NB4 (cell line): ENCODE data around the gene OAT.

Source experiments
- DNase-seq: peaks from one replicate; pipeline ENCODE4 v3.0.0; 2010; ENCODE audit warnings: low read depth
- H3K4me3 ChIP-seq: one replicate; pipeline ENCODE4 v1.5.1; 2011; ENCODE audit warnings: mild to moderate bottlenecking, low read depth, low read length, moderate library complexity
- CTCF ChIP-seq: IDR thresholded peaks from one replicate; pipeline ENCODE4 v1.5.1; 2012; ENCODE audit warnings: low read depth, low read length
- MAX ChIP-seq: IDR thresholded peaks from 2 replicates; pipeline ENCODE4 v1.6.1; 2011; ENCODE audit warnings: low read depth, low read length
- MYC ChIP-seq: IDR thresholded peaks from 2 replicates; pipeline ENCODE4 v1.6.1; 2011; ENCODE audit warnings: low read depth, low read length
- POLR2A ChIP-seq: IDR thresholded peaks from 2 replicates; pipeline ENCODE4 v1.6.1; 2011; ENCODE audit warnings: mild to moderate bottlenecking; ENCODE audit not compliant: insufficient read length; ENCODE audit errors: extremely low read depth

OAT gene

GRCh38 chr10:124367936-124368335 lies 50.8 kb downstream of the OAT start:
- no peak for DNase-seq
- H3K4me3 ChIP-seq = no peak overlapping the region
- TF ChIP-seq MYC = no peak
- TF ChIP-seq MAX = no peak
- TF ChIP-seq CTCF = no peak
- no peak for TF ChIP-seq POLR2A

GRCh38 chr10:124367414-124367813 lies 51.3 kb downstream of the OAT start:
- no peak overlapping the region for H3K4me3 ChIP-seq
- TF ChIP-seq MYC (no peak), MAX (no peak), POLR2A (no peak), CTCF (no peak)
- DNase-seq = no peak

GRCh38 chr10:124366825-124367224 lies 51.9 kb downstream of the OAT start:
- TF ChIP-seq MYC = no peak
- TF ChIP-seq MAX = no peak
- TF ChIP-seq CTCF = no peak
- no peak for TF ChIP-seq POLR2A
- H3K4me3 ChIP-seq = no peak overlapping the region
- no peak for DNase-seq

- TF ChIP-seq CTCF (no peak), MYC (no peak), MAX (no peak), POLR2A (no peak)
- no peak for DNase-seq
- H3K4me3 ChIP-seq = no peak overlapping the region
These were observed 52.4 kb downstream of the OAT start for GRCh38 chr10:124366343-124366742.

GRCh38 chr10:124364674-124365073 lies 54.0 kb downstream of the OAT start:
- no peak for DNase-seq
- TF ChIP-seq POLR2A (no peak), MYC (no peak), CTCF (no peak), MAX (no peak)
- H3K4me3 ChIP-seq = no peak overlapping the region

- no peak overlapping the region for H3K4me3 ChIP-seq
- no peak for DNase-seq
- TF ChIP-seq MAX (no peak), POLR2A (no peak), CTCF (no peak), MYC (no peak)
These were observed 56.2 kb downstream of the OAT start for GRCh38 chr10:124362568-124362967.
